Prostate gland (tissue), 2 donors: Measurements from ENCODE around the gene MOGAT1. TPM values are rescaled to one million over a fixed set of nuclear protein-coding genes. Genes with fewer than 3 reads are reported as not detected.

Experiments
- DNase-seq: peaks from one replicate; pipeline ENCODE4 v3.0.0-alpha.2; 2019; ENCODE audit warnings: low spot score
- H3K27ac ChIP-seq, 2 donors: fragments of 200-600 bp; sonication (generic); 2 replicates each; pipeline ENCODE4 v1.5.1; 2017 to 2019
- H3K27me3 ChIP-seq: fragments of 200-600 bp; sonication (generic); replicated peaks from 2 replicates; pipeline ENCODE4 v1.5.1; 2019; ENCODE audit not compliant: insufficient read depth
- H3K36me3 ChIP-seq, 2 donors: fragments of 200-600 bp; sonication (generic); 1 replicate in 1 of 2; 2 replicates in 1 of 2; pipeline versions ENCODE4 v1.5.1 to v1.8.1; 2017 to 2019
- H3K4me1 ChIP-seq: fragments of 200-600 bp; sonication (generic); replicated peaks from 2 replicates; pipeline ENCODE4 v1.5.1; 2019
- H3K4me3 ChIP-seq, 2 donors: fragments of 200-600 bp; sonication (generic); 2 replicates each; pipeline ENCODE4 v1.5.1; 2017 to 2019
- H3K9me3 ChIP-seq: fragments of 200-600 bp; sonication (generic); 2 replicates; pipeline ENCODE4 v1.5.1; 2017
- POLR2A ChIP-seq: fragments of 450-650 bp; IDR thresholded peaks from one replicate; pipeline ENCODE4 v1.6.1; 2016; ENCODE audit warnings: antibody characterized with exemption, mild to moderate bottlenecking
- POLR2AphosphoS5 ChIP-seq: sonication (generic); formaldehyde crosslinking; IDR thresholded peaks from one replicate; pipeline ENCODE4 v1.6.1; 2017; ENCODE audit warnings: antibody characterized with exemption
- WGBS: methylation state at CpG from one replicate; pipeline ENCODE4 v1.1.5; 2018; 5-methylcytosine and 5-hydroxymethylcytosine counted together
- intact Hi-C: fragments of 100-400 bp; cut with DNase I; formaldehyde crosslinking; loops from one replicate; pipeline ENCODE4 v1.14.2; 2022
- total RNA-seq, 2 donors: library from RNA; depleted of rRNA; stranded (reverse); fragments of >200 nt; gene quantifications; one replicate each; pipeline ENCODE4 v1.1.0, GENCODE V29; 2016
- TF ChIP-seq, protein P1 (sequence below), 4 experiments: fragments of 200-600 bp in 2 of 4; fragments of 450-650 bp in 2 of 4; sonication (generic) in 2 of 4; IDR thresholded peaks; 1 replicate in 3 of 4; 2 replicates in 1 of 4; pipeline ENCODE4 v1.5.1; 2016 to 2019; ENCODE audit warnings: antibody characterized with exemption in 4 of 4, mild to moderate bottlenecking in 2 of 4, moderate library complexity in 2 of 4

MOGAT1 gene
- total RNA-seq, 2 donors from 2014 or later, result not detected

DNA sequence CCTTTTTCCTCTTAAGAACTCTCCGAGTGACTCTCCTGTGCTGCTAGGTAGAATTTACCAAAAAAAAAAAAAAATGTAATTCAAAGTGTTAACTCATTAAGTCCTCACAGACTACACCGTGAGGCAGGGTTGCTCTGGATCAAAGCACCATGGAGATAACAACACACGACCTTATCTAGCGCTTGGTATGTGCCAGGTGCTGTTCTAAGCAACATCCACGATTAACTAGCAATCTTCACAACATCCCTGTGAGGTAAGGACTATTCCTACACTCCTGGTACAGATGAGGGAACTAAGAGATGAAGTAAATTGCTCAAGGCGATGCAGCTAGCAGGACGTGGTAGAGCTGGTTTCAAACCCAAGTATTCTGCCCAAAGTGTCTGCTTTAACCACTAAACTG, 1.8 kb downstream of the MOGAT1 start:
- Histone ChIP-seq H3K4me1 (peaks cover 3% of the 10 kb centered on the region), H3K27ac (no peak overlapping the region), H3K36me3 (no peaks in the 10 kb centered on the region), H3K9me3 (no peaks in the 10 kb centered on the region), H3K4me3 (no peak overlapping the region), H3K27me3 (no peaks in the 10 kb centered on the region)
- no peak for TF ChIP-seq POLR2AphosphoS5
- TF ChIP-seq, protein P1, sequence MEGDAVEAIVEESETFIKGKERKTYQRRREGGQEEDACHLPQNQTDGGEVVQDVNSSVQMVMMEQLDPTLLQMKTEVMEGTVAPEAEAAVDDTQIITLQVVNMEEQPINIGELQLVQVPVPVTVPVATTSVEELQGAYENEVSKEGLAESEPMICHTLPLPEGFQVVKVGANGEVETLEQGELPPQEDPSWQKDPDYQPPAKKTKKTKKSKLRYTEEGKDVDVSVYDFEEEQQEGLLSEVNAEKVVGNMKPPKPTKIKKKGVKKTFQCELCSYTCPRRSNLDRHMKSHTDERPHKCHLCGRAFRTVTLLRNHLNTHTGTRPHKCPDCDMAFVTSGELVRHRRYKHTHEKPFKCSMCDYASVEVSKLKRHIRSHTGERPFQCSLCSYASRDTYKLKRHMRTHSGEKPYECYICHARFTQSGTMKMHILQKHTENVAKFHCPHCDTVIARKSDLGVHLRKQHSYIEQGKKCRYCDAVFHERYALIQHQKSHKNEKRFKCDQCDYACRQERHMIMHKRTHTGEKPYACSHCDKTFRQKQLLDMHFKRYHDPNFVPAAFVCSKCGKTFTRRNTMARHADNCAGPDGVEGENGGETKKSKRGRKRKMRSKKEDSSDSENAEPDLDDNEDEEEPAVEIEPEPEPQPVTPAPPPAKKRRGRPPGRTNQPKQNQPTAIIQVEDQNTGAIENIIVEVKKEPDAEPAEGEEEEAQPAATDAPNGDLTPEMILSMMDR (IDR thresholded peaks at IDR 0.05), result no peak
- TF ChIP-seq POLR2A, result no peak
- 83% methylated on average over 7 of the region's 7 CpGs for WGBS
- DNase-seq, result no peak
- intact Hi-C loops, result no loop called here

GRCh38 chr2:222673883-222674282, 2.4 kb downstream of the MOGAT1 start:
- TF ChIP-seq POLR2A (no peak), POLR2AphosphoS5 (no peak)
- TF ChIP-seq, protein P1 (IDR thresholded peaks at IDR 0.05), result no peak
- no peaks in the 10 kb centered on the region for H3K27me3 ChIP-seq
- no peak for DNase-seq
- WGBS, result 90% methylated on average over 5 of the region's 5 CpGs
- H3K27ac ChIP-seq, result no peak overlapping the region
- H3K9me3 ChIP-seq, result no peaks in the 10 kb centered on the region
- H3K36me3 ChIP-seq, result no peaks in the 10 kb centered on the region
- intact Hi-C loops, result no loop called here
- H3K4me1 ChIP-seq, result peaks cover 3% of the 10 kb centered on the region
- H3K4me3 ChIP-seq, result no peak overlapping the region

- intact Hi-C loops, result no loop called here
- Histone ChIP-seq H3K4me3 (no peak overlapping the region), H3K36me3 (no peaks in the 10 kb centered on the region), H3K9me3 (no peaks in the 10 kb centered on the region), H3K4me1 (no peaks in the 10 kb centered on the region), H3K27me3 (no peaks in the 10 kb centered on the region), H3K27ac (no peak overlapping the region)
- no peak for DNase-seq
- TF ChIP-seq POLR2A (no peak), POLR2AphosphoS5 (no peak)
- TF ChIP-seq, protein P1 (IDR thresholded peaks at IDR 0.05), result no peak
- 60% methylated on average over 3 of the region's 3 CpGs for WGBS
Measured at GRCh38 chr2:222677981-222678380, 6.5 kb downstream of the MOGAT1 start.

GRCh38 chr2:222683805-222684204, 12.3 kb downstream of the MOGAT1 start:
- H3K9me3 ChIP-seq, result no peaks in the 10 kb centered on the region
- no peak for DNase-seq
- H3K36me3 ChIP-seq, result no peaks in the 10 kb centered on the region
- no peak overlapping the region for H3K27ac ChIP-seq
- H3K4me3 ChIP-seq, result no peak overlapping the region
- no peaks in the 10 kb centered on the region for H3K4me1 ChIP-seq
- intact Hi-C loops, result no loop called here
- WGBS, result 71% methylated on average over 3 of the region's 3 CpGs
- no peaks in the 10 kb centered on the region for H3K27me3 ChIP-seq
- TF ChIP-seq, protein P1 (IDR thresholded peaks at IDR 0.05), result no peak
- TF ChIP-seq POLR2AphosphoS5 (no peak), POLR2A (no peak)

DNA sequence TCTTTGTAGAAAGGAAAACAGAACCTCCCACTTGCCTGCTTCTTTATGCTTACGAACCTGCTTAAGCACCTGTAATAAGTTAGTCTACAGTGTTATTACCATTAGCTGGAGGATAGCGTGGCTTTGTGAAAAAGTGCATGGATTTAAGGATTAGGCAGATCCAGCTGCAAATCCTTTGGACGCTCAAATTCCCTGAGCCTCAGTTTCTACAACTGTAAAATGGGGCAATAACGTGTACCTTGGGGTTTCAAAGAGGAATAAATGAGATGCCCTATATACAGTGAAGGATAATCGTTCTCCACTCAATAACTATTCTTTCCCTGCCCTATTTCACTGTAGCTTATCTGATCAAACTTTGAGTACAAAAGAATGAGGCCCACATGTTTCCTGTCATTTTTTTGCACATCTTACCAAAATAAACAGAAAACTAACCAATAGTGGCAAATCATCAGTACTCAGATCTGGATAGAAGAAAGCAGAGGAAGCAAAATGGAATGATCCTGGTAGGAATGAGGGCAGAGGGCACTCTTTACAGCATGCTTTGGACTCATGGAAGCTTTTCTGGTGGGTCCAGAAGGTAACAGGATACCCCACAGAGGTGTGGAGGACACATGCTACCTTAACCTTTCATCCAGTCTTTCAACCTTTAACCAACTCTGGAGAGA, 14.8 kb downstream of the MOGAT1 start:
- 52% methylated on average over 5 of the region's 5 CpGs for WGBS
- TF ChIP-seq POLR2A (no peak), POLR2AphosphoS5 (no peak)
- TF ChIP-seq, protein P1 (IDR thresholded peaks at IDR 0.05), result no peak
- H3K4me1 ChIP-seq, result no peaks in the 10 kb centered on the region
- intact Hi-C loops, result no loop called here
- H3K9me3 ChIP-seq, result no peaks in the 10 kb centered on the region
- no peak overlapping the region for H3K27ac ChIP-seq
- no peaks in the 10 kb centered on the region for H3K27me3 ChIP-seq
- DNase-seq, result no peak
- H3K4me3 ChIP-seq, result no peak overlapping the region
- H3K36me3 ChIP-seq, result no peaks in the 10 kb centered on the region
